ENCODE results near the gene SMOC2. TPM values are rescaled to one million over a fixed set of nuclear protein-coding genes. Genes with fewer than 3 reads are reported as not detected.

SMOC2 gene
- polyA plus RNA-seq, 2 of the 4 experiments (the other 2 are of a cell fraction) = not detected

DNA sequence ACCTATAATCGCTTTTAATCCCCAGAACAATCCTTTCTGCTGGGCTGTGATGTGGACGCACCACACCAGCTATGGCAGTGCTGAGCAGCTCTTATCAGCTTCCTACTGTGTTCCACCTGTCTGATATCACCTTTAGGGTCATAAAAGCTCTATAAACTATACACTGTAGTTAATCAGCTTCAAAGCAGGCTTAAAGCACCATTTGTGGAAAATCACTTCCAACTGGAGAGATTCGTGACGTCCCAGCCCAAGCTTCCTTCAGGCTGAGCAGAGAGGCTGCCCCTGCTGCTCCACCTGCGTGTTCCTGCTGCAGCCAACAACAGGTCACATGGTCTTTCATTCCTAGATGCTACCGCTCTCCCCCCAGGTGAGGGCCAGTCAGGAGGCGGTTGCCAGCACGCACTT, 156.5 kb downstream of the SMOC2 start:
- POLR2A ChIA-PET = no interaction called here
- no peak overlapping the region for H3K4me2 ChIP-seq
- ATAC-seq = no peak

DNA sequence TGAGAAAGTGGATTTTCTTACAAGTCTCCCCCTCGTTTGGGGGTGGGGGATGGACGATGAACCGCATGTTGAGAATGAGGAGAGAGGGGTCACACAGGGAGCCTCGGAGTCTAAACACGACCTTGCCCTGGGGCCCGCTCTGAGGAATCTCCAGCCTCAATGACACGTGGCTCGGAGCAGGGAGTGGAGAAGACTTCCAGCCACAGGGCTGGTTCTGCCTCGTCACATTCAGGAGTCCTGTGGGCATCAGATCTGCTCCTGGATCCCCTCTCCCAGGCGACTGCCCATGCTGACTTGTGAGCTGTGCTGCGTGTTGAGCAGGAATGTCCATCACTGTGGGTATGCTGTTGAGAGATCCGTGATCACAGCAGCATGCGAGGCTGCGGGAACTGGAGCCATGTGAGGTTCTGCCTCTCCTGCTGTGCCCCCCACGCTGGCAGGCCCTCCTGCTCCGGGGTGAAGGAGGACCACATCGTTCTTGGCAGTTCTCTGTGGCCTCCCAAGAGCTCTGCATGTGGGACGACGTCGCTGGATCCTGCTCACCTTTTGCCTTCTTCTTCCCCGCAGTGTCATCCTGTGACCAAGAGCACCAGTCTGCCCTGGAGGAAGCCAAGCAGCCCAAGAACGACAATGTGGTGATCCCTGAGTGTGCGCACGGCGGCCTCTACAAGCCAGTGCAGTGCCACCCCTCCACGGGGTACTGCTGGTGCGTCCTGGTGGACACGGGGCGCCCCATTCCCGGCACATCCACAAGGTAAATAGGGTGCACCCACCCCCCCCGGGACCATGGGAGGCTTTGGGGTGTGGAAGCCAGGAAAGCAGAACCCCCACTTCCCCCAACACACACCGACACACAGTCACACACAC, 157.5 kb downstream of the SMOC2 start:
- DNase-seq (ENCODE audit: low read depth in 1 of 2, low spot score in 1 of 2) = no peak
- 28% methylated on average over 25 of the region's 32 CpGs for WGBS (ENCODE audit: missing lambda C conversion rate)
- Histone ChIP-seq H3K4me3 (no peak overlapping the region), H3K27ac (no peak overlapping the region), H3K4me1 (no peaks in the 10 kb centered on the region), H3K4me2 (no peak overlapping the region), H3K9me3 (no peaks in the 10 kb centered on the region)
- POLR2A ChIA-PET = no interaction called here
- ATAC-seq = no peak
- no peak for FAIRE-seq
- CTCF ChIA-PET = no interaction called here
- TF ChIP-seq, protein P1, sequence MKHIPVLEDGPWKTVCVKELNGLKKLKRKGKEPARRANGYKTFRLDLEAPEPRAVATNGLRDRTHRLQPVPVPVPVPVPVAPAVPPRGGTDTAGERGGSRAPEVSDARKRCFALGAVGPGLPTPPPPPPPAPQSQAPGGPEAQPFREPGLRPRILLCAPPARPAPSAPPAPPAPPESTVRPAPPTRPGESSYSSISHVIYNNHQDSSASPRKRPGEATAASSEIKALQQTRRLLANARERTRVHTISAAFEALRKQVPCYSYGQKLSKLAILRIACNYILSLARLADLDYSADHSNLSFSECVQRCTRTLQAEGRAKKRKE (CRISPR knock-in tag; IDR thresholded peaks at IDR 0.05; ENCODE audit: low read depth) = no peak
- TF ChIP-seq, protein P2, sequence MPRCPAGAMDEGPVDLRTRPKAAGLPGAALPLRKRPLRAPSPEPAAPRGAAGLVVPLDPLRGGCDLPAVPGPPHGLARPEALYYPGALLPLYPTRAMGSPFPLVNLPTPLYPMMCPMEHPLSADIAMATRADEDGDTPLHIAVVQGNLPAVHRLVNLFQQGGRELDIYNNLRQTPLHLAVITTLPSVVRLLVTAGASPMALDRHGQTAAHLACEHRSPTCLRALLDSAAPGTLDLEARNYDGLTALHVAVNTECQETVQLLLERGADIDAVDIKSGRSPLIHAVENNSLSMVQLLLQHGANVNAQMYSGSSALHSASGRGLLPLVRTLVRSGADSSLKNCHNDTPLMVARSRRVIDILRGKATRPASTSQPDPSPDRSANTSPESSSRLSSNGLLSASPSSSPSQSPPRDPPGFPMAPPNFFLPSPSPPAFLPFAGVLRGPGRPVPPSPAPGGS (IDR thresholded peaks at IDR 0.05) = no peak
- TF ChIP-seq, protein P3, sequence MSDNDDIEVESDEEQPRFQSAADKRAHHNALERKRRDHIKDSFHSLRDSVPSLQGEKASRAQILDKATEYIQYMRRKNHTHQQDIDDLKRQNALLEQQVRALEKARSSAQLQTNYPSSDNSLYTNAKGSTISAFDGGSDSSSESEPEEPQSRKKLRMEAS (IDR thresholded peaks at IDR 0.05) = no peak
- TF ChIP-seq KDM1A (IDR thresholded peaks at IDR 0.05; ENCODE audit: low read depth) (no peak), JUN (IDR thresholded peaks at IDR 0.05) (no peak), FOSB (CRISPR knock-in tag; IDR thresholded peaks at IDR 0.05) (no peak), FOSL2 (IDR thresholded peaks at IDR 0.05) (no peak), FOSL2 (CRISPR knock-in tag; IDR thresholded peaks at IDR 0.05) (no peak), ZSCAN20 (CRISPR knock-in tag; IDR thresholded peaks at IDR 0.05) (no peak), HOXA7 (CRISPR knock-in tag; IDR thresholded peaks at IDR 0.05) (no peak), EHF (CRISPR knock-in tag; IDR thresholded peaks at IDR 0.05) (no peak), GATA3 (IDR thresholded peaks at IDR 0.05; ENCODE audit: borderline replicate concordance) (no peak), NR3C1 (IDR thresholded peaks at IDR 0.05) (no peak)

More for the DNA sequence above, 156.5 kb downstream of the SMOC2 start:
- no peak for TF ChIP-seq NPAS2 (CRISPR knock-in tag; IDR thresholded peaks at IDR 0.05; ENCODE audit: borderline replicate concordance)
- TF ChIP-seq MYC (IDR thresholded peaks at IDR 0.05; ENCODE audit: borderline replicate concordance, low read length) = no peak
- no peak for TF ChIP-seq ZSCAN20 (CRISPR knock-in tag; IDR thresholded peaks at IDR 0.05)
- TF ChIP-seq HEYL (CRISPR knock-in tag; IDR thresholded peaks at IDR 0.05) = no peak
- TF ChIP-seq CHD2 (IDR thresholded peaks at IDR 0.05; ENCODE audit: low read length, partially characterized antibody) = no peak
- no peak for TF ChIP-seq RAD21 (conservative IDR thresholded peaks at IDR 0.05 in 1 of 2, IDR thresholded peaks at IDR 0.05 in 1 of 2)
- TF ChIP-seq JUNB (IDR thresholded peaks at IDR 0.05) = no peak
- TF ChIP-seq CEBPB (IDR thresholded peaks at IDR 0.05) = no peak
- TF ChIP-seq, protein P4, sequence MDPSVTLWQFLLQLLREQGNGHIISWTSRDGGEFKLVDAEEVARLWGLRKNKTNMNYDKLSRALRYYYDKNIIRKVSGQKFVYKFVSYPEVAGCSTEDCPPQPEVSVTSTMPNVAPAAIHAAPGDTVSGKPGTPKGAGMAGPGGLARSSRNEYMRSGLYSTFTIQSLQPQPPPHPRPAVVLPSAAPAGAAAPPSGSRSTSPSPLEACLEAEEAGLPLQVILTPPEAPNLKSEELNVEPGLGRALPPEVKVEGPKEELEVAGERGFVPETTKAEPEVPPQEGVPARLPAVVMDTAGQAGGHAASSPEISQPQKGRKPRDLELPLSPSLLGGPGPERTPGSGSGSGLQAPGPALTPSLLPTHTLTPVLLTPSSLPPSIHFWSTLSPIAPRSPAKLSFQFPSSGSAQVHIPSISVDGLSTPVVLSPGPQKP (IDR thresholded peaks at IDR 0.05; ENCODE audit: low read depth, low read length) = no peak
- TF ChIP-seq FOSL2 (IDR thresholded peaks at IDR 0.05) = no peak
- no peak for TF ChIP-seq FOSL2 (CRISPR knock-in tag; IDR thresholded peaks at IDR 0.05)
- TF ChIP-seq POLR2A (IDR thresholded peaks at IDR 0.05; ENCODE audit: low read length) = no peak
- no peak for TF ChIP-seq FOXS1 (CRISPR knock-in tag; IDR thresholded peaks at IDR 0.05)
- TF ChIP-seq, protein P5, sequence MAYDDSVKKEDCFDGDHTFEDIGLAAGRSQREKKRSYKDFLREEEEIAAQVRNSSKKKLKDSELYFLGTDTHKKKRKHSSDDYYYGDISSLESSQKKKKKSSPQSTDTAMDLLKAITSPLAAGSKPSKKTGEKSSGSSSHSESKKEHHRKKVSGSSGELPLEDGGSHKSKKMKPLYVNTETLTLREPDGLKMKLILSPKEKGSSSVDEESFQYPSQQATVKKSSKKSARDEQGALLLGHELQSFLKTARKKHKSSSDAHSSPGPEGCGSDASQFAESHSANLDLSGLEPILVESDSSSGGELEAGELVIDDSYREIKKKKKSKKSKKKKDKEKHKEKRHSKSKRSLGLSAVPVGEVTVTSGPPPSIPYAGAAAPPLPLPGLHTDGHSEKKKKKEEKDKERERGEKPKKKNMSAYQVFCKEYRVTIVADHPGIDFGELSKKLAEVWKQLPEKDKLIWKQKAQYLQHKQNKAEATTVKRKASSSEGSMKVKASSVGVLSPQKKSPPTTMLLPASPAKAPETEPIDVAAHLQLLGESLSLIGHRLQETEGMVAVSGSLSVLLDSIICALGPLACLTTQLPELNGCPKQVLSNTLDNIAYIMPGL (CRISPR knock-in tag; IDR thresholded peaks at IDR 0.05; ENCODE audit: borderline replicate concordance) = no peak
- no peak for TF ChIP-seq CBX2 (IDR thresholded peaks at IDR 0.05; ENCODE audit: borderline replicate concordance, low read depth)
- TF ChIP-seq KDM5A (IDR thresholded peaks at IDR 0.05) = no peak
- TF ChIP-seq FOSB (CRISPR knock-in tag; IDR thresholded peaks at IDR 0.05) = no peak
- TF ChIP-seq POLR2AphosphoS2 (conservative IDR thresholded peaks at IDR 0.05; ENCODE audit: low read length) = no peak
- TF ChIP-seq, protein P6, sequence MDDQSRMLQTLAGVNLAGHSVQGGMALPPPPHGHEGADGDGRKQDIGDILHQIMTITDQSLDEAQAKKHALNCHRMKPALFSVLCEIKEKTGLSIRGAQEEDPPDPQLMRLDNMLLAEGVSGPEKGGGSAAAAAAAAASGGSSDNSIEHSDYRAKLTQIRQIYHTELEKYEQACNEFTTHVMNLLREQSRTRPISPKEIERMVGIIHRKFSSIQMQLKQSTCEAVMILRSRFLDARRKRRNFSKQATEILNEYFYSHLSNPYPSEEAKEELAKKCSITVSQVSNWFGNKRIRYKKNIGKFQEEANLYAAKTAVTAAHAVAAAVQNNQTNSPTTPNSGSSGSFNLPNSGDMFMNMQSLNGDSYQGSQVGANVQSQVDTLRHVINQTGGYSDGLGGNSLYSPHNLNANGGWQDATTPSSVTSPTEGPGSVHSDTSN (IDR thresholded peaks at IDR 0.05) = no peak
- TF ChIP-seq, protein P7, sequence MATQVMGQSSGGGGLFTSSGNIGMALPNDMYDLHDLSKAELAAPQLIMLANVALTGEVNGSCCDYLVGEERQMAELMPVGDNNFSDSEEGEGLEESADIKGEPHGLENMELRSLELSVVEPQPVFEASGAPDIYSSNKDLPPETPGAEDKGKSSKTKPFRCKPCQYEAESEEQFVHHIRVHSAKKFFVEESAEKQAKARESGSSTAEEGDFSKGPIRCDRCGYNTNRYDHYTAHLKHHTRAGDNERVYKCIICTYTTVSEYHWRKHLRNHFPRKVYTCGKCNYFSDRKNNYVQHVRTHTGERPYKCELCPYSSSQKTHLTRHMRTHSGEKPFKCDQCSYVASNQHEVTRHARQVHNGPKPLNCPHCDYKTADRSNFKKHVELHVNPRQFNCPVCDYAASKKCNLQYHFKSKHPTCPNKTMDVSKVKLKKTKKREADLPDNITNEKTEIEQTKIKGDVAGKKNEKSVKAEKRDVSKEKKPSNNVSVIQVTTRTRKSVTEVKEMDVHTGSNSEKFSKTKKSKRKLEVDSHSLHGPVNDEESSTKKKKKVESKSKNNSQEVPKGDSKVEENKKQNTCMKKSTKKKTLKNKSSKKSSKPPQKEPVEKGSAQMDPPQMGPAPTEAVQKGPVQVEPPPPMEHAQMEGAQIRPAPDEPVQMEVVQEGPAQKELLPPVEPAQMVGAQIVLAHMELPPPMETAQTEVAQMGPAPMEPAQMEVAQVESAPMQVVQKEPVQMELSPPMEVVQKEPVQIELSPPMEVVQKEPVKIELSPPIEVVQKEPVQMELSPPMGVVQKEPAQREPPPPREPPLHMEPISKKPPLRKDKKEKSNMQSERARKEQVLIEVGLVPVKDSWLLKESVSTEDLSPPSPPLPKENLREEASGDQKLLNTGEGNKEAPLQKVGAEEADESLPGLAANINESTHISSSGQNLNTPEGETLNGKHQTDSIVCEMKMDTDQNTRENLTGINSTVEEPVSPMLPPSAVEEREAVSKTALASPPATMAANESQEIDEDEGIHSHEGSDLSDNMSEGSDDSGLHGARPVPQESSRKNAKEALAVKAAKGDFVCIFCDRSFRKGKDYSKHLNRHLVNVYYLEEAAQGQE (IDR thresholded peaks at IDR 0.05) = no peak
- TF ChIP-seq SMC3 (IDR thresholded peaks at IDR 0.05) = no peak
- CTCF ChIA-PET = no interaction called here
- no peak overlapping the region for H3K4me3 ChIP-seq
- H3K4me1 ChIP-seq = no peaks in the 10 kb centered on the region
- H3K9me3 ChIP-seq = no peaks in the 10 kb centered on the region
- DNase-seq (ENCODE audit: low read depth in 1 of 2, low spot score in 1 of 2) (no peak), FAIRE-seq (no peak)
- no peak overlapping the region for H3K27ac ChIP-seq
- WGBS (ENCODE audit: missing lambda C conversion rate) = 9% methylated on average over 8 of the region's 8 CpGs

Data from A549 (cell line).